ENCODE results near the gene COMMD10.

DNA sequence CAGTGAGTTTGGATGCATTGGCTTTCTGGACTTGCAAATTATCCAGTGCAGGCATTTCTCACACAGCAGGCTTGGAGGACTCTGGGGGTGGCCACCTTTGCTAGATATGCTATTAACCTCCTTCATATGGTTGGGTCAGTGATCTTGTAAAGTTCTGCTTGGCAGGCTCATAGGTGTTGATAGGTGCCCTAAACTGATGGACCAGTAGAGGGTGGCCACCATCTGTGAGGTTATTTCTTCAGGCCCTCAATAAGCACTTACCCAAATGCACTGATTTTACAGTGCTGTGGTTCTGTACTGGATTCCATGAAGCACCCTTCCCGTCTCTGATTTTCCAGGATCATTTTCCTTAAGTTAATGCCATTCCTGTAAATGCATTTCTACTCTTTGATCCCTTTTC, 216.3 kb downstream of the COMMD10 start:
- TF ChIP-seq POLR2A (IDR thresholded peaks at IDR 0.05; ENCODE audit: extremely low read depth, insufficient read length) (no peak), CTCF (IDR thresholded peaks at IDR 0.05; ENCODE audit: low read depth, low read length) (no peak), MAX (IDR thresholded peaks at IDR 0.05; ENCODE audit: low read depth, low read length) (no peak)
